Amygdala (tissue), 56 donors: ENCODE data around the gene SRP54.
"Not testable (repeated sequence)": the region's sequence is repeated elsewhere in the genome, so short reads cannot be mapped to it uniquely, and the experiment has no call there.

ENCODE experiments used
- DNase-seq, 56 donors: peaks; one replicate each; lab custom pipeline; 2025; lab: John Stamatoyannopoulos, UW

SRP54 gene

DNA sequence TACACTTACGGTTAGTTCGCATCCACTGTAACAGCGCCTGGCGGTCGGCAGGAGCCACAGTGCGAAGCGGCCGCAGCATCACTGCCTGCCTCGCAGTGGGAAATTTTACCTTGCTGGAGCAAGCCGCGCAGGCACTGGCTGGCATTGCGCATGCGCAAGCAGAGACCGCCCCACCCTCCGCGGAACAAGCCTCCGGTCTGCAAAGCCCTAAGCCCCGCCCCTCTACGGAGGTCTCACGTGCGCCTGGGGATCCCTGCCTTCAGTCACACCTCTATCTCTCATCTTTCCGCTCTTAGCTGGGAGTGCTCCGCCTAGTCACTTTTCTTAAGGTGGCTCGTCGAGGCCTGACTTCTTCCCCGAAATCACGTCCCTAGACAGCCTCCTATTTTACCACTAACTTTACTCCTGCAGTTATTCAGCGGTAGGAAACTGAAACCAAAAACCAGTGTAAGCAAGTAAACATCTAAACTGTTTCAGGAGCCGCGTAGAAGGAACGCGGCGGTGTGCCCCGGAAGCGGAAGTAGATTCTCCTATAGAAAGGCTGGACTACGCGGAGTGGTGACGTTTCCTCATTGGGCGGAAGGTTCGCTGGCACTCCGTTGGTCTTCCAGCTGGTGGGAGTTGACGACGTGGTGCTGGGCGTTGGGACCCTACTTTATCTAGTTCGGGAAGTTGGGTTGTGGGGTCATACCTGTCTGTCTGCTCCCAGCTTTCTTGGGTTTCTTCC, at the start of gene SRP54:
Gene SRP54 (plus strand): TSS at position 572 of the 727 bp plus-strand sequence. CDS start 13,718 bp downstream, outside the sequence.
- DNase-seq: peak; percentile 78 to 97 (median 93)

- DNase-seq: no peak
These were observed 49.5 kb upstream of the SRP54 start for GRCh38 chr14:34933301-34933700.

- no peak for DNase-seq
These were observed 47.3 kb upstream of the SRP54 start for GRCh38 chr14:34935488-34935887.

DNA sequence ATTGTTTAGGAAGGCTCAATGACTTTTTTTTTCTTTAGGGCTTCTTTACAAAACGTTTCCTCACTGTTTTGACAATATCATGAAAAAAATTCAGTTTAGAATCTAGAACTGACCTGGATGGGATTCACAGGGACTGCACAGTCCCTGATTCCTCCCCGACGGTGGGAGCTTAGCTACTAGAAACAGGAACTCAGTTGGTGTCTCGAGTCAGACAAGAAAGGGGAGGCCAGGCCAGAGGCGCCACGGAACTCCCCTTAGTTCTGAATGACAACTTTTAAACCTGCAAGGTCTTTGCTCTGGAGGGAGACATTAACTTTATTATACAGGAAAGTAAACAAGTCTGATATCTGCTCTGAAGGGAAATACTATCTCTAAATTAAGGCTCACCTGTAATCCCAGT, 45.4 kb upstream of the SRP54 start:
- DNase-seq: no peak

DNA sequence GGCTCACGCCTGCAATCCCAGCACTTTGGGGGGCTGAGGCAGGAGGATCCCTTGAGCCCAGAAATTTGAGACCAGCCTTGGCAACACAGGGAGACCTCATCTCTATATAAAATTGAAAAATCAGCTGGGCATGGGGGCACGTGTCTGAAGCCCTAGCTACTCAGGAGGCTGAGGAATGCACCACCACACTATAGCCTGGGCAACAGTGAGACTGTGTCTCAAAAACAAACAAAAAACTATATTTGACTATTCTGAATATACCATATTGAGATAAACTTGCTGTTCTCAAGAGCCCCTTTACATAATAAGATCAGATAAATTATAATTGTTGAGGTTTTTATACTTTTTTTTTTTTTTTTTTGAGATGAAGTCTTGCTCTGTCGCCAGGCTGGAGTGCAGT, 44.9 kb upstream of the SRP54 start:
- DNase-seq: no peak

DNA sequence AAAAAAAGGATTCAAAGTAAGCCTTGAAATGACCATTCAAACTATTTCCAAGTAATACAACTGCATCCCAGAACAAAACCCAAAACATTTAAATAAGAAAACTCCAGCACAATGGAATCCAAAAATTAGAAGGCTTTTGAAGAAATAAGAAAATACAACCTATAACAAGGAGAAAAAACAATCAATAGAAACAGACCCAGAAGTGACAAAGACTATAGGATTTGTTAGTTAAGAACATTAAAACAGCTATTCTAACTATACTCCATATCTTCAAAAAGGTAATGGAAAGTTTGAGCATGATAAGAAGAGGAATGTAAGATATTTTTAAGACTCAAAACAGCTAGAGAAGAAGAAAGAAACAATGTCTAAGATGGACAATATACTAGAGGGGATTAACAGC, 39.3 kb upstream of the SRP54 start:
- no peak for DNase-seq

DNA sequence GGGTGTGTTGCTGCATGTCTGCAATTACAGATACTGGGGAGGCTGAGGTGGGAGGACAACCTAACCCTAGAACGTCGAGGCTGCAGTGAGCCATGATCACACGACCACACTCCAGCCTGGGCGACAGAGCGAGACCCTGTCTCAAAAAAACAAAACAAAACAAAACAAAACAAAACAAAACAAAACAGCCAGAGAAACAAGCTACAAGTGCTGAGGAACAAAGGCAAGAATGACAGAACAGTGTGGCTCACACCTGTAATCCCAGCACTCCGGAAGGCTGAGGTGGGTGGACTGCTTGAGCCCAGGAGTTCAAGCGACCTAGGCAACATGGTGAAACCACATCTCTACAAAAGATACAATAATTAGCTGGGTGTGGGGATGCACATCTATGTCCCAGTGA, 38.0 kb upstream of the SRP54 start:
- no peak for DNase-seq

GRCh38 chr14:34946699-34947098, 36.1 kb upstream of the SRP54 start:
- DNase-seq: no peak

DNA sequence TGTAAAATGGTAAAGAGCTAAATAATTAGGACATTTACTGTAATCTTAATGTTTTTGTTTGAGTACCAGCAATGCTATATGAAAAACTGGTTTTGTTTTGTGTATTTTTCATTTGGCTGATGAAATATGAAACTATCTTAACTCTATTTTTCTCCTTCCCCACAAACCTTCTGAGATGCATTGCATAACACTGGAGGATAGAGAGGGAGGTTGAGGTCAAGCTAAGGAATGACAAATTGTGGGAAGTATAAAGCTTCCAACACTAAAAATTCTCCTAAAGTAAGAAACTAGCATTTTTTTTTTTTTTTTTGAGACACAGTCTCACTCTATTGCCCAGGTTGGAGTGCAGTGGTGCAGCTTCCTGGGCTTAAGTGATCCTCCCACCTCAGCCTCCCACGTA, 31.5 kb upstream of the SRP54 start:
- no peak for DNase-seq

DNA sequence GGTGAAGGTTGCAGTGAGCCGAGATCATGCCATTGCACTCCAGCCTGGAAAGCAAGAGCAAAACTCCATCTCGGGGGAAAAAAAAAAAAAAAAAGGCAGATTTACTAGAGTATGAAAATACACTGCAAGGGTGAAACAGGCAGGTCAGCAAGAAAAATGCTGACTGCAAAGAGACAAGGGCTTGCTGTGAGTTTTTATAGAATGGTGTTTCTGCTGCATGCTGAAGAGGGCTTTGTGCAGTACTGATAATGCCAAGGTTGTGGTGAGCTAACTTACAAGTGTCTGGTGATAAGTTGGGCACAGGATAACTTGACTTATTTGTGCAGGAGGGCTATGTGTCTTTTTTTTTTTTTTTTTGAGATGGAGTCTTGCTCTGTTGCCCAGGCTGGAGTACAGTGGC, 25.9 kb upstream of the SRP54 start:
- DNase-seq: no peak

DNA sequence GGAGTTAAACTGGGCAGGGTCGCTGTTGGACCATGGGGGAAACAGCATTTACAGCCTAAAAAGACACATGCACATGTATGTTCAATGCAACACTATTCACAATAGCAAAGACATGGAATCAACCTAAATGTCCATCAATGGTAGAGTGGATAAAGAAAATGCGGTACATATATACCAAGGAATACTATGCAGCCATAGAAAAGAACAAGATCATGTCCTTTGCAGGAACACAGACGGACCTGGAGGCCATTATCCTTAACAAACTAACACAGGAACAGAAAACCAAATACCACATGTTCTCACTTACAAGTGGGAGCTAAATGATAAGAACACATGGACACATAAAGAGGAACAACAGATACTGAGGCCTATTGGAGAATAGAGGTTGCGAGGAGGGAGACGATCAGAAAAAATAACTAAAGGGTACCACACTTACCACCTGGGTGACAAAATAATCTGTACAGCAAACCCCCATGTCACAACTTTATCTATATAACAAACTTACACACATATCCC, 25.0 kb upstream of the SRP54 start:
- no peak for DNase-seq

DNA sequence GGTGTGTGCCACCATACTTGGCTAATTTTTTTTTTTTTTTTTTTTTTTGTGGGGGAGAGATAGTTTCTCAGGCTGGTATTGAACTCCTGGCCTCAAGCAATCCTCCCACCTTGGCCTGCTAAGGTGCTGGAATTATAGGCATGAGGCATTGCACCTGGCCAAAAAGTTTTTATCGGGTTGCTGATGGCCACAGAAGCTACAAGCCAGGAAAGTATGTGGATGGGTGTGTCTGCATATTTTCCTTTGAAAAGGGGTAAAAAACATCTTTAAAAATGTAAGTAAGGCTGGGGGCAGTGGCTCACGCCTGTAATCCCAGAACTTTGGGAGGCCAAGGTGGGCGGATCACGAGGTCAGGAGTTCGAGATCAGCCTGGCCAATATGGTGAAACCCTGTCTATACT, 20.7 kb upstream of the SRP54 start:
- DNase-seq: not testable (repeated sequence)

DNA sequence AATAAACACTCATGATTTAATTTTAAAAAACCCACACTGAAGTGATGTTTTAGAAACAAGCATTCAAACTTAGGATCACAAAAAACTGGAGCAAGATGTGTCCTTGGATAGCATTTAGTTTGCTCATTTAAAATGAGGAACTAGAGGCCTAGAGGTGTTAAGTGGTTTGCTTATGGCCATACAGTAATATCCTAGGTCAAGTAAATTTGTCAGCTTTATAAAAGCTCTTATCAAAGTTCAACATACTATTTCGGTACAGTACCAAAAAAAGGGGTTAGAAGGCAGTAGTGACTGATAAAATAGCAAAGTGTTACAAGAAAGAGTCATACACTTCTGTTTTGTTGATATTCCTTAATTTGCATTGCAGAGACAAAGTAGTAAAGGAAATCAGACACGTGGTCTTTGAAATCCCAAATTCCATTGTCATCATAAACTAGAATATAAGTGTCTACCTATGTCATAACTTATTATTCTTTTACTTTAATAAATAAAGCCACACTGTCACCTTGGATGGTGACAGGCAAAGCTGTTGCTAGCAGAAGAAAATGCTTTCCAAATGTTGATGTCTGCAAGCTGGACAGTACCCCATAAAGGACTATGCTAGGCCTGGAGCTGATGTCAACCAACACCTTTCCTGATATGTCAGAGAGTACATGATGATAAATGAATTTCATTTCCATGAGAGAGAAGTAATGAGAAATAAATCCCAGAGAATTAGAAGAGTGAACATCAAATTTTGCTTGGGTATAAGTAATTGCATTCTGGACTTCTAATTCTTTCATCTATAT, 17.6 kb upstream of the SRP54 start:
- no peak for DNase-seq

GRCh38 chr14:34965912-34966311, 16.9 kb upstream of the SRP54 start:
- DNase-seq: no peak

DNA sequence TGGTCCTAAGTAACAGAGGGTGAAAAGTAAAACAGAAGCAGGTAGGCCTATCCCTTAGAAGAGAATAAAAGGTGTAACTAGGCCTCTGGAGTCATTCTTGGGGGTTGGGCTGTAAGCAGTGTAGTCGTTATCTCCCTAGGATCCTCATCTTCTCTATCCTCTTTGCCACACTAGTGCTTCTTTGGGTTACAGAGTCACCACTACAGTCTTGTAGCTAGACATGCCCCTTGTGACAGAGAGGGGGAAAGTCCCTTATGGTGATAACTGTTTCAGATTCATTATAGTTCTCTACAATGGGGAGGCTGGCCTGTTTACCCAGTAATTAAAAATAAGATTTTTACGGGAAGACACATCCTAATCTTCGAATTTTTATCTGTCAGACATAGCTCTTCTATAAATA, 16.4 kb upstream of the SRP54 start:
- DNase-seq: no peak

GRCh38 chr14:34970665-34971064, 12.1 kb upstream of the SRP54 start:
- DNase-seq: no peak

DNA sequence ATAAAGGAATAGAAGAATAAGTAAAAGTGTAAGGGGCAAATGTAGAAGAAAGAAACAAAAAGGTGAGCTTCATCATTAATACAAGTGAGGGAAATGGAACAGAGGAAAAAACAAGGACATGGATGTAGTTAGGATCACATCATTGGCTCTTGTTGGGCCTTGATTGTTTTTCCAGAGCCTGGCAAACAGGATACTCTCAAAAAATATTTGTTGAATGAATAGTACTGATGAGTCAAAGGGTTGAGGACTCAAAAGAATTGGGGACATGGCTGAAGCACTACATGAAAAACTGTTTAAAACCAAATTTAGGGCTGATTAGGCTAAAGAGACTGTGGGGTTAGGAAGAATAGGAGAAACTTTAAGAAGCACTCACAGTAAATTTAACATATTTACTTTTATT, 11.4 kb upstream of the SRP54 start:
- no peak for DNase-seq

- no peak for DNase-seq
These were observed 11.0 kb upstream of the SRP54 start for GRCh38 chr14:34971801-34972200.

DNA sequence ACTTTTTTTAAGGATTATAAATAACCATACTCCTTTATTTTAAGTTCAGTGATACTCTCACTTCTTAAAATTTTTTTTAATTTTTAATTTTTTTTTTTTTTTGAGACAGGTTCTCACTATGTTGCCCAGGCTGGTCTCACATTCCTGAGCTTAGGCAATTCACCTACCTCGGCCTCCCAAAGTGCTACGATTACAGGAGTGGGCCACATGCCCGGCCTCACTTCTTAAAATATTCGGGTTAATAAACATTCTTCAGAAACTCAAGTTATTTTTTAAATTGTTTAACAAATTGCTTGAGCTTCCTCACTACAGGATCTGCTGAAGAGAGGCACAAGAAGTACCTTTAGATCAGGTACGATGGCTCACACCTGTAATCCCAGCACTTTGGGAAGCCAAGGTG, 4.3 kb upstream of the SRP54 start:
- no peak for DNase-seq

DNA sequence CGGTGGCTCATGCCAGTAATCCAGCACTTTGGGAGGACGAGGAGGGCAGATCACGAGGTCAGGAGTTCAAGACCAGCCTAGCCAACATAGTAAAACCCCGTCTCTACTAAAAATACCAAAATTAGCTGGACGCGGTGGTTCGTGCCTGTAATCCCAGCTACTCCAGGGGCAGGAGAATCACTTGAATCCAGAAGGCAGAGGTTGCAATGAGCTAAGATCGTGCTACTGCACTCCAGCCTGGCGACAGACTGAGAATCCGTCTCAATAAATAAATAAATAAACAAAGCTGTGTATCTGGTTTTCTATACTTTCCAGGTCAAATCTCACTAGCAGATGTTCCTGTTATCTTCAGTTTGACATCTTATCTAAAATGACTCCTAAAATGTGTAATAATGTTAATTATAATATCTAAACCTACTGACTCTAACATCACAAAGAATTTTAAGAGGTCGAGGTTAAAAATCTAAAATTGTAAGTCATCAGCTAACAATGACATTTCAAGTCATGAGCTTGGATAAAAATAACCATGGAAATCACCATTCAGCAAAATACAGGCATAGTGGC, 2.4 kb upstream of the SRP54 start:
- DNase-seq: no peak

DNA sequence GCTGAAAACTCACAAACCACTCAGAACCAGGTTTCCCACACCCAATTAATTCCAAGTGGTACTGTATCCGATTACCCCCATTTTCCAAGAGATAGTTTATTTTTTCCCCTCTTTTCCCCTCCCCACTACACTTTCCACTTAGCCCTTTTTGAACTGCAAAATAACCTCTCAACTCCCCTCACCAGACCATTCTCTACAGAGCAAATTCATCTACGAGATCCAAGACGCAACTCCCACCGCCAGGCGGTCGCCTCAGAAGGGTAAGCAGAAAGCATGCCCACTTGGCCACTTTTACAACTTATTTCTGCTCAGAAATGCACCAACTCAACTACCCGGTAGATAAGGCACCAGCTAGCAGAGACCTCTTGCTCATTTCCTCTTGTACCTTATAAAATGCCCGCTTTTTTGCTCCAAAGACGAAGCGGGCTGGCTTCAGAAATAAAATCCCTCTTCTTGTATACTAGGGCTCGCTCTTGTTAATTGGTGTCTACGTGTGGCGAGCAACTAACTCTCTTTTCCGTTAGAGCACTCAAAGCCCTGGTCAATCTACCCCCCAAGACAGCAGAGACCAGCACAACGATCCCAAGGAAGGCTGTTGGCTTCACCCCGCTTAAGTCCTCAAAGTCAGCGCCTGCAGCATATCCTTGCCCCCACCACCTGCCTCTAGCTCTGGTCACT, 910 bp upstream of the SRP54 start:
- DNase-seq: peak in 13 of 56 donors; percentile 8 to 78 (median 33)
